Esophagus muscularis mucosa (tissue), 4 donors: ENCODE measurements around the gene LMOD2. TPM values are rescaled to one million over a fixed set of nuclear protein-coding genes. Genes with fewer than 3 reads are reported as not detected.
"Not testable (repeated sequence)": the region's sequence is repeated elsewhere in the genome, so short reads cannot be mapped to it uniquely, and the experiment has no call there.

Source experiments
- DNase-seq: peaks from one replicate; pipeline ENCODE4 v3.0.0-alpha.2; 2017; ENCODE audit errors: extremely low spot score
- H3K27ac ChIP-seq, 4 donors: fragments of 200-600 bp; sonication (generic); replicated peaks in 1 of 4; 1 replicate in 3 of 4; 2 replicates in 1 of 4; pipeline ENCODE4 v1.5.1; 2016 to 2019; ENCODE audit warnings: mild to moderate bottlenecking in 1 of 4
- H3K27me3 ChIP-seq, 4 donors: fragments of 200-600 bp; sonication (generic); one replicate each; pipeline versions ENCODE4 v1.5.1 to v1.6.0; 2016 to 2019
- H3K36me3 ChIP-seq, 4 donors: fragments of 200-600 bp; sonication (generic); one replicate each; pipeline ENCODE4 v1.5.1; 2016 to 2019
- H3K4me1 ChIP-seq, 4 donors: fragments of 200-600 bp; sonication (generic); one replicate each; pipeline ENCODE4 v1.5.1; 2016 to 2019
- H3K4me3 ChIP-seq, 4 donors: fragments of 200-600 bp; sonication (generic); 1 replicate in 2 of 4; 2 replicates in 2 of 4; pipeline ENCODE4 v1.5.1; 2016 to 2019; ENCODE audit warnings: mild to moderate bottlenecking in 4 of 4, moderate library complexity in 1 of 4
- H3K9me3 ChIP-seq, 4 donors: fragments of 200-600 bp; sonication (generic); 1 replicate in 3 of 4; 2 replicates in 1 of 4; pipeline ENCODE4 v1.5.1; 2016 to 2019
- EP300 ChIP-seq: sonication (generic); formaldehyde crosslinking; IDR thresholded peaks from one replicate; pipeline ENCODE4 v1.6.1; 2017; ENCODE audit warnings: antibody characterized with exemption
- POLR2A ChIP-seq: fragments of 450-650 bp; IDR thresholded peaks from one replicate; pipeline ENCODE4 v1.6.1; 2017; ENCODE audit warnings: antibody characterized with exemption, moderate library complexity, mild to moderate bottlenecking, low read depth
- POLR2AphosphoS5 ChIP-seq, 2 donors: sonication (generic); formaldehyde crosslinking; IDR thresholded peaks; one replicate each; pipeline ENCODE4 v1.6.1; 2017; ENCODE audit warnings: antibody characterized with exemption in 2 of 2
- WGBS: methylation state at CpG from one replicate; pipeline ENCODE4 v1.1.5; 2018; 5-methylcytosine and 5-hydroxymethylcytosine counted together
- intact Hi-C: fragments of 100-400 bp; cut with DNase I; formaldehyde crosslinking; loops from one replicate; pipeline ENCODE4 v1.15.1; 2023
- total RNA-seq, 4 donors: library from RNA; depleted of rRNA; stranded (reverse); fragments of >200 nt; gene quantifications; one replicate each; pipeline versions ENCODE4 v1.1.0 to v1.2.1, GENCODE V29; 2016
- TF ChIP-seq, protein P1 (sequence below), 3 experiments: fragments of 200-600 bp in 2 of 3; fragments of 450-650 bp in 1 of 3; sonication (generic) in 2 of 3; IDR thresholded peaks; one replicate each; pipeline ENCODE4 v1.5.1; 2017 to 2019; ENCODE audit warnings: antibody characterized with exemption in 3 of 3, mild to moderate bottlenecking in 2 of 3, moderate library complexity in 1 of 3

LMOD2 gene
- total RNA-seq, 4 donors from 2014 or later, result not detected

DNA sequence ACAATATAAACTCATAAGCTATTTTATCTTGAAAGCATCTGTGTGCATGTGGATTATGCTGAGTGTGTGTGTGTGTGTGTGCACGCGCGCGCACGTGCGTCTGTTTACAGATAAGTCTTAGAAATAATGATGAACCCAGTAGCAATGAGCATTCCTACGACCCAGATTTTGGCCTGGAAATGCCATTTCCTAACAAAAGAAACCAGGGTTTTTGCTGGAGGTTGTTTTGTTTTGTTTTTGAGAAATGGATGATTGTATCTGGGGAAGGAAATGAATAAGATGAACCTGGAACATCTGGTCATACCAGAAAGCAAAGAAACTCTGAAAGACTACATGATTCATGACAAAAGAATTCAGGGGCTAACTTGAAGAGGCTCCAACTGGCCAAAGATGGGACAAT lies 22.1 kb upstream of the LMOD2 start:
- intact Hi-C loops, result loop anchor here (10.0 kb wide), 1 partner anchor 231 kb away; no protein-coding TSS in a partner anchor
- no peaks in the 10 kb centered on the region for H3K9me3 ChIP-seq
- peaks cover 0 to 4% (median 0%) of the 10 kb centered on the region in 4 donors for H3K27me3 ChIP-seq
- no peaks in the 10 kb centered on the region for H3K36me3 ChIP-seq
- H3K4me3 ChIP-seq, result no peak overlapping the region
- H3K27ac ChIP-seq, result no peak overlapping the region
- TF ChIP-seq, protein P1, sequence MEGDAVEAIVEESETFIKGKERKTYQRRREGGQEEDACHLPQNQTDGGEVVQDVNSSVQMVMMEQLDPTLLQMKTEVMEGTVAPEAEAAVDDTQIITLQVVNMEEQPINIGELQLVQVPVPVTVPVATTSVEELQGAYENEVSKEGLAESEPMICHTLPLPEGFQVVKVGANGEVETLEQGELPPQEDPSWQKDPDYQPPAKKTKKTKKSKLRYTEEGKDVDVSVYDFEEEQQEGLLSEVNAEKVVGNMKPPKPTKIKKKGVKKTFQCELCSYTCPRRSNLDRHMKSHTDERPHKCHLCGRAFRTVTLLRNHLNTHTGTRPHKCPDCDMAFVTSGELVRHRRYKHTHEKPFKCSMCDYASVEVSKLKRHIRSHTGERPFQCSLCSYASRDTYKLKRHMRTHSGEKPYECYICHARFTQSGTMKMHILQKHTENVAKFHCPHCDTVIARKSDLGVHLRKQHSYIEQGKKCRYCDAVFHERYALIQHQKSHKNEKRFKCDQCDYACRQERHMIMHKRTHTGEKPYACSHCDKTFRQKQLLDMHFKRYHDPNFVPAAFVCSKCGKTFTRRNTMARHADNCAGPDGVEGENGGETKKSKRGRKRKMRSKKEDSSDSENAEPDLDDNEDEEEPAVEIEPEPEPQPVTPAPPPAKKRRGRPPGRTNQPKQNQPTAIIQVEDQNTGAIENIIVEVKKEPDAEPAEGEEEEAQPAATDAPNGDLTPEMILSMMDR (IDR thresholded peaks at IDR 0.05), result no peak
- no peak for TF ChIP-seq EP300
- no peak for TF ChIP-seq POLR2AphosphoS5 (IDR thresholded peaks at IDR 0.05)
- no peak for TF ChIP-seq POLR2A
- peaks cover 0 to 7% (median 0%) of the 10 kb centered on the region in 4 donors for H3K4me1 ChIP-seq
- WGBS, result 80% methylated on average over 7 of the region's 7 CpGs
- DNase-seq, result no peak

DNA sequence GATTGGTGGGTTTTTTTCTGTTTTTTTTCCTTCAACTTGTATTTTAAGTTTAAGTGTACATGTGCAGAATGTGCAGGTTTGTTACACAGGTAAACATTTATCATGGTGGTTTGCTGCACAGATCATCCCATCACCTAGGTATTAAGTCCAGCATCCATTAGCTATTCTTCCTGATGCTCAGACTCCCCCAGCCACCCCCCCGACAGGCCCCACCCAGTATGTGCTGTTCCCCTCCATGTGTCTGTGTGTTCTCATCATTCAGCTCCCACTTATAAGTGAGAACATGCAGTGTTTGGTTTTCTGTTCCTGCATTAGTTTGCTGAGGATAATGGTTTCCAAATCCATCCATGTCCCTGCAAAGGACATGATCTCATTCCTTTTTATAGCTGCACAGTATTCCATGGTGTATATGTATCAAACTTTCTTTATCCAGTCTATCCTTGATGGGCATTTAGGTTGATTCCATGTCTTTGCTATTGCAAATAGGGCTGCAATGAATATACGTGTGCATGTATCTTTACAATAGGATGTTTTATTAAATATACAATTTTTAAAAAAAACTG lies 21.6 kb upstream of the LMOD2 start:
- 75% methylated on average over 2 of the region's 2 CpGs for WGBS
- not testable (repeated sequence) for DNase-seq, H3K27me3 ChIP-seq, H3K9me3 ChIP-seq, H3K36me3 ChIP-seq, H3K27ac ChIP-seq, H3K4me3 ChIP-seq, H3K4me1 ChIP-seq
- intact Hi-C loops, result loop anchor here (10.0 kb wide), 1 partner anchor 231 kb away; no protein-coding TSS in a partner anchor

DNA sequence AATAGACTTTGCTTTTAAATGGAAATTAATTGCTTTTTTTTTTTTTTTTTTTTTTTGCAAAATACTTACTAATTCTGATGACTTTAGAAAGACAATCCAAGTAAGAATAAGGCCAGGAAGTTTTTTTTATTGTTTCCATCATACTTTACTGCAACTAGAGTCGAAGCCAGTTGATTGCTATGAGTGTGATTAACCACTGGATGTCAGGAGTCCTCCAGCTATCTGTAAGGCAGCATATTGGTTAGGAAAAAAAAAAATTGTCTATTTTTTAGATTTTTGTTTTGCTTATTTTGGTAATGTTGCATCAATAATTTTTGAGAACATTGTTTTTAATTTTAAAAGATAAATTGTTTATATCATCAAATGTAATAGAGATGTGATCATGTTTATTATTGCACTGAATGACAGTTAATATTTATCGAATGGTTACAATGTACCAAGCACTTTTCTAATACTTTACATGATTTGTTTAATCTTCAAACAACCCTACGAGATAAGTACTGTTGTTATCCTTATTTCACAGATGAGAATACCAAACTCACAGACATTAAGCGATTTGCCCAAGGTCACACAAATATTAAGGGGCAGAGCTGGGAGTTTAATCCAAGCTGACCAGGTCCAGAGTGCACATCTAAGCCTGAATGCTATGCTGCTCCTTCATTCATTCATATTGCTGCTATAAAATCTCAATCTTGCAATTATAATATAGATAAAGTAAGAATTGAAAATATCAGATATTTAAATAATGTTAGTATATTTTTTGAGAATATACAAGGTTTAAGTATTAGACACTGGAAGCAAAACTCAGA lies 19.9 kb upstream of the LMOD2 start:
- Histone ChIP-seq H3K36me3 (no peaks in the 10 kb centered on the region), H3K27me3 (peaks cover 0 to 4% (median 0%) of the 10 kb centered on the region in 4 donors), H3K4me3 (no peak overlapping the region), H3K27ac (no peak overlapping the region), H3K9me3 (no peaks in the 10 kb centered on the region), H3K4me1 (peaks cover 0 to 7% (median 0%) of the 10 kb centered on the region in 4 donors)
- TF ChIP-seq POLR2A, result no peak
- TF ChIP-seq, protein P1 (IDR thresholded peaks at IDR 0.05), result peak; percentile 26 to 41 (median 34)
- no peak for DNase-seq
- 55% methylated on average over 4 of the region's 4 CpGs for WGBS
- intact Hi-C loops, result loop anchor here (10.0 kb wide), 1 partner anchor 229 kb away; no protein-coding TSS in a partner anchor

DNA sequence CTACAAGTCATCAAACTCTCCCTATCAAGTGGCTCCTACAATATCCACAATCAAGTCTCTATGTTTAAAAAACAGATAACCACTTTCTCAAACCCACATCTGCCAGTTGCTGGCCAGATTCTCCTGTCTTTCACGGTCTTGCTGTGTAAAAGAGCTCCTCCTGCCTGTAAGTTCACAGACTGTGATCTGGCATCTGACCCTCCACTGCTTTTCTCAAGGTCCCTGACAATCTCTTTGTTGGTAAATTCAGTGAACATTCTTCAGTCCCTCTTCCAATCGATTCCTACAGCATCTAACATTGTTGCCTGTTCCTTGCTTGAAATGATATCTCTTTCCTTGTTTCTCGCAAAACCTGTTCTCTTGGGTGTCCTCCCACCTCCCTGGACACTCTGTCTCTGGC lies 18.5 kb upstream of the LMOD2 start:
- WGBS, result 74% methylated on average over 3 of the region's 3 CpGs
- Histone ChIP-seq H3K27me3 (no peaks in the 10 kb centered on the region), H3K9me3 (no peaks in the 10 kb centered on the region), H3K4me1 (peaks cover 0 to 7% (median 0%) of the 10 kb centered on the region in 4 donors), H3K4me3 (no peak overlapping the region), H3K27ac (no peak overlapping the region), H3K36me3 (no peaks in the 10 kb centered on the region)
- no peak for DNase-seq
- intact Hi-C loops, result loop anchor here (10.0 kb wide), 1 partner anchor 228 kb away; no protein-coding TSS in a partner anchor
- TF ChIP-seq POLR2A, result no peak
- TF ChIP-seq, protein P1 (IDR thresholded peaks at IDR 0.05), result no peak

DNA sequence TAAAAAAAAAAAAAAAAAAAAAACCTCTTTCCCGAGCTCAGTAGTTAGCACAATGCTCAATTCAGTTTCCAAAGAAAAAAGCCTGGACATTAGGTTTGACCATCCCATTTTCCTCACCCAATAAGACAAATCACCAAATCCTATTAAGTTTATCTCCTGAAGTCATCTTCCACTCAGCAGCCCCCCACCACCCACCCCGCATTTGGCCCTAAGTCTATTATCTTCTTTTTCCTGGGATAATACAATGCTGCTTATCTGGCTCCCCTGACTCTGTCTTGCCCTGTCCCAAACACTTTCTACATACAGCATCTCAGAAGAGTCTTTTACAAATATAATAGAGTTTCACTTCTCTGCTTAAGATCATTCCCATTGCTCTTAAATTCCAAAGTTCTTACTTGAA lies 17.8 kb upstream of the LMOD2 start:
- 89% methylated on average over 2 of the region's 2 CpGs for WGBS
- Histone ChIP-seq H3K27me3 (no peaks in the 10 kb centered on the region), H3K4me3 (no peak overlapping the region), H3K9me3 (no peaks in the 10 kb centered on the region), H3K27ac (no peak overlapping the region), H3K4me1 (peaks cover 0 to 13% (median 0%) of the 10 kb centered on the region in 4 donors), H3K36me3 (no peaks in the 10 kb centered on the region)
- intact Hi-C loops, result loop anchor here (10.0 kb wide), 1 partner anchor 227 kb away; no protein-coding TSS in a partner anchor
- TF ChIP-seq, protein P1 (IDR thresholded peaks at IDR 0.05), result no peak
- no peak for TF ChIP-seq POLR2A
- no peak for TF ChIP-seq POLR2AphosphoS5 (IDR thresholded peaks at IDR 0.05)
- TF ChIP-seq EP300, result no peak
- DNase-seq, result no peak
